Osteoblast (primary cell): ENCODE results near the gene WHAMM. TPM values are rescaled to one million over a fixed set of nuclear protein-coding genes. Genes with fewer than 3 reads are reported as not detected.

Source experiments
- DNase-seq: peaks from one replicate; pipeline ENCODE4 v3.0.0; 2011; ENCODE audit warnings: low spot score, mixed read lengths; ENCODE audit not compliant: insufficient read length; ENCODE audit errors: missing footprints
- H2AFZ ChIP-seq: 2 replicates; pipeline ENCODE4 v1.6.0; 2011; ENCODE audit warnings: mild to moderate bottlenecking, low read length
- H3K27ac ChIP-seq: 2 replicates; pipeline ENCODE4 v1.5.1; 2011; ENCODE audit warnings: mild to moderate bottlenecking, low read depth, low read length, moderate library complexity
- H3K27me3 ChIP-seq: 2 replicates; pipeline ENCODE4 v1.6.0; 2012; ENCODE audit warnings: mild to moderate bottlenecking, control low read depth, inconsistent platforms, low read length, moderate library complexity; ENCODE audit not compliant: insufficient read depth
- H3K36me3 ChIP-seq: 2 replicates; pipeline ENCODE4 v1.5.1; 2011; ENCODE audit warnings: mild to moderate bottlenecking, low read length, control low read depth, moderate library complexity; ENCODE audit not compliant: insufficient read depth
- H3K4me1 ChIP-seq: 2 replicates; pipeline ENCODE4 v1.5.1; 2011; ENCODE audit warnings: mild to moderate bottlenecking, low read length, control low read depth, moderate library complexity; ENCODE audit not compliant: insufficient read depth
- H3K4me2 ChIP-seq: 2 replicates; pipeline ENCODE4 v1.6.0; 2011; ENCODE audit warnings: mild to moderate bottlenecking, low read length; ENCODE audit not compliant: insufficient read depth
- H3K4me3 ChIP-seq: fragments of 200-600 bp; sonication (generic); 3 replicates; pipeline ENCODE4 v1.5.1; 2012; ENCODE audit warnings: mild to moderate bottlenecking, low read length, inconsistent platforms; ENCODE audit not compliant: insufficient read depth
- H3K79me2 ChIP-seq: 2 replicates; pipeline ENCODE4 v1.6.0; 2012; ENCODE audit warnings: mild to moderate bottlenecking, low read length, control low read depth, inconsistent platforms; ENCODE audit not compliant: insufficient read depth
- H3K9me3 ChIP-seq: 2 replicates; pipeline ENCODE4 v1.5.1; 2011; ENCODE audit warnings: low read depth, low read length, control low read depth
- H4K20me1 ChIP-seq: 2 replicates; pipeline ENCODE4 v1.6.0; 2012; ENCODE audit warnings: mild to moderate bottlenecking, low read length, control low read depth; ENCODE audit not compliant: insufficient read depth
- CTCF ChIP-seq: IDR thresholded peaks from 2 replicates; pipeline ENCODE4 v1.5.1; 2011; ENCODE audit warnings: mild to moderate bottlenecking, low read depth, low read length, moderate library complexity; ENCODE audit errors: extremely low read depth
- total RNA-seq: library from RNA; depleted of rRNA; stranded (reverse); fragments of >200 nt; gene quantifications from 2 replicates; pipeline ENCODE4 v1.2.3, GENCODE V29; 2012

WHAMM gene
- total RNA-seq, 1 donor = 8.3 TPM

- no peak for DNase-seq
- TF ChIP-seq CTCF = no peak
- no peak overlapping the region for H3K27ac ChIP-seq
Measured at GRCh38 chr15:82804575-82804949, 4.9 kb upstream of the WHAMM start.

GRCh38 chr15:82805994-82806406, 3.4 kb upstream of the WHAMM start, which contains the start of gene FSD2:
FSD2 (minus strand) TSS chr15:82806069; CDS start chr15:82787390, 18,679 bp downstream.
- Histone ChIP-seq H3K36me3 (no peaks in the 10 kb centered on the region), H3K79me2 (peaks cover 9% of the 10 kb centered on the region), H4K20me1 (no peaks in the 10 kb centered on the region), H3K4me1 (peaks cover 3% of the 10 kb centered on the region), H3K9me3 (no peaks in the 10 kb centered on the region), H3K4me2 (no peak within 1 kb of the TSS), H3K27me3 (no peaks in the 10 kb centered on the region), H2AFZ (no peak within 1 kb of the TSS), H3K4me3 (no peak within 1 kb of the TSS), H3K27ac (no peak within 1 kb of the TSS)
- no peak for TF ChIP-seq CTCF
- DNase-seq = no peak

More at GRCh38 chr15:82804575-82804949, 4.9 kb upstream of the WHAMM start:
- Histone ChIP-seq H2AFZ (no peak overlapping the region), H3K4me2 (no peak overlapping the region), H3K4me3 (no peak overlapping the region), H3K79me2 (no peaks in the 10 kb centered on the region), H4K20me1 (no peaks in the 10 kb centered on the region), H3K36me3 (no peaks in the 10 kb centered on the region), H3K9me3 (no peaks in the 10 kb centered on the region), H3K4me1 (peaks cover 3% of the 10 kb centered on the region), H3K27me3 (peaks cover 4% of the 10 kb centered on the region)

- H3K27ac ChIP-seq = no peak overlapping the region
- TF ChIP-seq CTCF = no peak
- no peaks in the 10 kb centered on the region for H3K9me3 ChIP-seq
- no peaks in the 10 kb centered on the region for H3K27me3 ChIP-seq
- peaks cover 3% of the 10 kb centered on the region for H4K20me1 ChIP-seq
- no peak for DNase-seq
- peaks cover 10% of the 10 kb centered on the region for H3K4me1 ChIP-seq
- H3K79me2 ChIP-seq = peaks cover 30% of the 10 kb centered on the region
- H3K4me3 ChIP-seq = no peak overlapping the region
- no peak overlapping the region for H3K4me2 ChIP-seq
- H3K36me3 ChIP-seq = peaks cover 6% of the 10 kb centered on the region
- H2AFZ ChIP-seq = no peak overlapping the region
Measured at GRCh38 chr15:82807920-82808633, 1.4 kb upstream of the WHAMM start.

GRCh38 chr15:82808634-82809041, 790 bp upstream of the WHAMM start:
- Histone ChIP-seq H4K20me1 (peaks cover 3% of the 10 kb centered on the region), H3K36me3 (peaks cover 11% of the 10 kb centered on the region), H3K4me2 (peak overlapping the region; percentile 53), H2AFZ (no peak overlapping the region), H3K79me2 (peaks cover 34% of the 10 kb centered on the region), H3K9me3 (no peaks in the 10 kb centered on the region), H3K27ac (no peak overlapping the region), H3K4me1 (peaks cover 10% of the 10 kb centered on the region), H3K27me3 (no peaks in the 10 kb centered on the region), H3K4me3 (no peak overlapping the region)
- no peak for TF ChIP-seq CTCF
- DNase-seq = peak; percentile 19
